Mesothelial cell of epicardium (in vitro differentiated cells): Measurements from ENCODE around the gene HSDL1. TPM values are rescaled to one million over a fixed set of nuclear protein-coding genes. Genes with fewer than 3 reads are reported as not detected.

Source experiments
- DNase-seq, 2 experiments: peaks; one replicate each; pipeline ENCODE4 v3.0.0; 2021; ENCODE audit warnings: low spot score in 2 of 2; ENCODE audit not compliant: unreplicated experiment in 2 of 2
- H3K27ac Mint-ChIP-seq: 2 replicates; pipeline ENCODE4 v1.8.0; 2021; ENCODE audit warnings: mixed read lengths
- H3K27me3 Mint-ChIP-seq: 2 replicates; pipeline ENCODE4 v1.8.0; 2021; ENCODE audit warnings: low read depth, mixed read lengths
- H3K36me3 Mint-ChIP-seq: 2 replicates; pipeline ENCODE4 v1.8.0; 2021; ENCODE audit warnings: mixed read lengths
- H3K4me1 Mint-ChIP-seq: 2 replicates; pipeline ENCODE4 v1.8.0; 2021; ENCODE audit warnings: mixed read lengths
- H3K4me3 Mint-ChIP-seq: 2 replicates; pipeline ENCODE4 v1.8.0; 2021; ENCODE audit warnings: mild to moderate bottlenecking, moderate library complexity, mixed read lengths
- H3K9me3 Mint-ChIP-seq: 2 replicates; pipeline ENCODE4 v1.8.0; 2021; ENCODE audit warnings: mixed read lengths
- total RNA-seq: library from RNA; stranded (reverse); gene quantifications from 3 replicates; pipeline ENCODE4 v1.2.1, GENCODE V29; 2021
- TF ChIP-seq, protein P1 (sequence below): fragments of 200-600 bp; sonication (generic); IDR thresholded peaks from one replicate; pipeline ENCODE4 v1.5.0; 2021; ENCODE audit warnings: antibody characterized with exemption; ENCODE audit not compliant: unreplicated experiment

Gene HSDL1
- total RNA-seq, 1 donor from 2014 or later: 47.6 TPM

DNA sequence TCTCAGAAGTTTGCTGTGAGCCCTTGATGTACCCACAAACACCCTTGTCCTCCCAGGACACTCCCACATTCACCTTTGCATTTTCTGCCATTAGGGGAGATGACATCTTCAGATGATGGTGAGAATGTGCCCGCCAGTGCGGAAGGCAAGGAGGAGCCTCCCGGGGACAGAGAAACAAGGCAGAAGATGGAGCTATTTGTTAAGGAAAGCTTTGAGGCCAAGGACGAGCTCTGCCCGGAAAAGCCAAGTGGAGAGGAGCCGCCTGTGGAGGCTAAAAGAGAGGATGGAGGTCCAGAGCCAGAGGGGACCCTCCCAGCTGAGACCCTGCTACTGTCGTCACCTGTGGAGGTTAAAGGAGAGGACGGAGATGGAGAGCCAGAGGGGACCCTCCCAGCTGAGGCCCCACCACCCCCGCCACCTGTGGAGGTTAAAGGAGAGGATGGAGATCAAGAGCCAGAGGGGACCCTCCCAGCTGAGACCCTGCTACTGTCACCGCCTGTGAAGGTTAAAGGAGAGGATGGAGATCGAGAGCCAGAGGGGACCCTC lies 24.9 kb upstream of the HSDL1 start:
- no peaks in the 10 kb centered on the region for H3K36me3 Mint-ChIP-seq
- H3K4me3 Mint-ChIP-seq: no peak overlapping the region
- TF ChIP-seq, protein P1, sequence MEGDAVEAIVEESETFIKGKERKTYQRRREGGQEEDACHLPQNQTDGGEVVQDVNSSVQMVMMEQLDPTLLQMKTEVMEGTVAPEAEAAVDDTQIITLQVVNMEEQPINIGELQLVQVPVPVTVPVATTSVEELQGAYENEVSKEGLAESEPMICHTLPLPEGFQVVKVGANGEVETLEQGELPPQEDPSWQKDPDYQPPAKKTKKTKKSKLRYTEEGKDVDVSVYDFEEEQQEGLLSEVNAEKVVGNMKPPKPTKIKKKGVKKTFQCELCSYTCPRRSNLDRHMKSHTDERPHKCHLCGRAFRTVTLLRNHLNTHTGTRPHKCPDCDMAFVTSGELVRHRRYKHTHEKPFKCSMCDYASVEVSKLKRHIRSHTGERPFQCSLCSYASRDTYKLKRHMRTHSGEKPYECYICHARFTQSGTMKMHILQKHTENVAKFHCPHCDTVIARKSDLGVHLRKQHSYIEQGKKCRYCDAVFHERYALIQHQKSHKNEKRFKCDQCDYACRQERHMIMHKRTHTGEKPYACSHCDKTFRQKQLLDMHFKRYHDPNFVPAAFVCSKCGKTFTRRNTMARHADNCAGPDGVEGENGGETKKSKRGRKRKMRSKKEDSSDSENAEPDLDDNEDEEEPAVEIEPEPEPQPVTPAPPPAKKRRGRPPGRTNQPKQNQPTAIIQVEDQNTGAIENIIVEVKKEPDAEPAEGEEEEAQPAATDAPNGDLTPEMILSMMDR: no peak
- H3K4me1 Mint-ChIP-seq: no peaks in the 10 kb centered on the region
- H3K27ac Mint-ChIP-seq: no peak overlapping the region
- H3K27me3 Mint-ChIP-seq: peaks cover 11% of the 10 kb centered on the region
- no peaks in the 10 kb centered on the region for H3K9me3 Mint-ChIP-seq
- DNase-seq: no peak

DNA sequence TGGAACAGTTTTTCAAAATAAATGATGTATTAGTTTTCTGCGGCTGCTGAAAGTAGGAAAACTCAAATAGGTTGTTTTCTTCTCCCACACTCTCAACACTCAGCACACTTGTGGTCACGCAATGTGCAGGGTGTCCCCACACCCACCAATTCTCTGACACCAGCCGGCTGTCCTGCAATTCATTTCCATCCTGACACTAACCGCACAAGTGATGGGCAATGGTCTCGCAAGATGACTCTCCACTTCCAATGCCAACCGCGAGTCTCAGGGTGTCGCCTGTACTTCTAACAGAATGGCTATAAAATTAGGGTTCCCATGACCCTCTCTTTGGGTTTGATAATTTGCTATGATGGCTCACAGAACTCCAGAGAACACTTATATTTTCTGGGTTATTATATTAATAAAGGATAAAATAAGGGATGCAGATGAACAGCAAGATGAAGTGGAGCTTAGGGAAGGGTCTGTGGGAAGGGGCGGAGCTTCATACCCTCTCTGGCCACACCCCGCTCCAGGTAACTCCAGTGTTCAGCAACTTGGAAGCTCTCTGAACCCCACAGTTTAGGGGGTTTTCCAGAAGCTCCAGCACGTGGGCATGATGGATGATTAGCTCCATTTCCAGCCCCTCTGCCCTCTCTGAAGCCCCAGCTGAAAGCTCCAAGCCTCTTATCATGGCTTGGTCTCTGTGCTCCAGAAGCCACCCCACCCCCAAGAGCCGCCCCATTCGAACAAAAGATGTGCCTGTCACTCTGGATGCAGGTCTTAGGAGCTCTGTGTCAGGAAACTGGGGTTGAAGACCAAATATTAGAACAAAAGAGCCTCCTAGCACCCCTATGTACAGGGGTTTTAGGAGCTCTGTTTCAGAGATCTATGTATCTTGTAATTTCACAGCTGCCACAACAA lies 22.1 kb upstream of the HSDL1 start:
- DNase-seq: no peak
- Mint-ChIP-seq H3K4me1 (no peaks in the 10 kb centered on the region), H3K4me3 (no peak overlapping the region), H3K9me3 (no peaks in the 10 kb centered on the region), H3K36me3 (no peaks in the 10 kb centered on the region), H3K27me3 (peaks cover 17% of the 10 kb centered on the region), H3K27ac (no peak overlapping the region)
- TF ChIP-seq, protein P1: no peak

DNA sequence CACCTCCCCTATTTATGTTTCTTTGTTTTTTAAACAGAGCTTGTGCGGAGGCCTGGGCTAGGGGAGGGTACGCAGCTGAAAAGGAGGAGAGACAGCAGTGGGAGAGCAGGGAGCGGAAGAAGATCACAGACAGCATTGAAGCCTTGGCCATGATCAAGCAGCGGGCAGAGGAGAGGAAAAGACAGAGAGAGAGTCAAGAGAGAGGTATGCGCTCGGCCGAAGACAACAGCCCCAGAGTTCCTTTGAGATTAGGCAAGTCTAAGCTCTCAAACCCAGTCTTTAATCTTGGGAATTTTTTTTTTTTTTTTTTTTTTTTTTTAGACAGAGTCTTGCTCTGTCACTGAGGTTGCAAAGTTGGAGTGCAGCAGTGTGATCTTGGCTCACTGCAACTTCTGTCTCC lies 20.8 kb upstream of the HSDL1 start:
- peaks cover 17% of the 10 kb centered on the region for H3K27me3 Mint-ChIP-seq
- no peak overlapping the region for H3K27ac Mint-ChIP-seq
- H3K4me1 Mint-ChIP-seq: no peaks in the 10 kb centered on the region
- H3K4me3 Mint-ChIP-seq: no peak overlapping the region
- H3K36me3 Mint-ChIP-seq: no peaks in the 10 kb centered on the region
- DNase-seq: no peak
- no peaks in the 10 kb centered on the region for H3K9me3 Mint-ChIP-seq
- TF ChIP-seq, protein P1: no peak

DNA sequence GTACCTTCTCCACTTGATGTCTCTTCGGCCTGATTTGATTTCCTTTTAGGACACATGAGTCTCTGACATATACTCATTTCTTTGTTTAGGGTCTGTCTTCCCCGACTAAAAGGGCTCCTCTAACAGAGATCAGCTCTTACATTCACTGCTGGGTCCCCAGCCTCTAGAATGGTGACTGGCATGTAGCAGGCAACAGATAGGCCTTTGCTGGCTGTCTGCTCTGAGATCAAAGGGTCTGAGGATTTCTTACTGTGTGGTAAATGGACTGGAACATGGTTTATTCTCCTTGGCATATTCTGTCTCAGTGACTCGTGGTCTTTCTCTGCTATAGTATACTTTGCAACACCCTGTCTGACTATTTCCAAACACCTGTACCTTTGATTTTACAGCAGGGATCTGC lies 16.8 kb upstream of the HSDL1 start:
- TF ChIP-seq, protein P1: no peak
- H3K4me3 Mint-ChIP-seq: no peak overlapping the region
- H3K27me3 Mint-ChIP-seq: peaks cover 21% of the 10 kb centered on the region
- H3K4me1 Mint-ChIP-seq: peaks cover 2% of the 10 kb centered on the region
- DNase-seq: no peak
- no peak overlapping the region for H3K27ac Mint-ChIP-seq
- H3K9me3 Mint-ChIP-seq: no peaks in the 10 kb centered on the region
- no peaks in the 10 kb centered on the region for H3K36me3 Mint-ChIP-seq

DNA sequence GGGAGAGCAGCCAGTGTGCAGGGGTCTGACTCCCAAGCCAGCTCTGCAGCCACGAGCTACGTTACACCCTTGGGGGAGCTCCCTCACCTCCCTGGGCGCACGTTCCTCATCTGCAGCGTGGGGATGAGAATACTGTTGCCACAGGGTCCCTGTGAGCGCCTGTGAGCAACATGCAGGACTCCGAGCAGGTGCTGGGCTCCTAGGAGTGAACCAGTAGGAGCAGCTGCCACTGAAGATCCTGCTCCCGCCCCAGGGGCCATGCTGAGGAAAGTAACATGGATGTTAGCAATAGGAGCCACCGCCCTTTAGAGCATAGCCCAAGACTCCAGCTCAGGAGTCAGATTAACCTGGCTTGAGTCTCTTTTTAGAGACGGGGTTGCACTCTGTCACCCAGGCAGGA lies 16.1 kb upstream of the HSDL1 start:
- TF ChIP-seq, protein P1: no peak
- H3K27ac Mint-ChIP-seq: no peak overlapping the region
- no peak for DNase-seq
- peaks cover 21% of the 10 kb centered on the region for H3K27me3 Mint-ChIP-seq
- H3K4me1 Mint-ChIP-seq: peaks cover 2% of the 10 kb centered on the region
- no peaks in the 10 kb centered on the region for H3K36me3 Mint-ChIP-seq
- H3K4me3 Mint-ChIP-seq: no peak overlapping the region
- peaks cover 3% of the 10 kb centered on the region for H3K9me3 Mint-ChIP-seq
